Measurements from ENCODE around the gene SYNDIG1.

- TF ChIP-seq POLR2AphosphoS5 (IDR thresholded peaks at IDR 0.05; ENCODE audit: borderline replicate concordance, low read depth, low read length) = no peak
- no peak for TF ChIP-seq EZH2 (IDR thresholded peaks at IDR 0.05)
Measured at GRCh38 chr20:24684956-24685691, 215.7 kb downstream of the SYNDIG1 start.
